Esophagus (tissue), 2 donors: ENCODE measurements around the gene KCNG2. TPM values are rescaled to one million over a fixed set of nuclear protein-coding genes. Genes with fewer than 3 reads are reported as not detected.
"Not testable (repeated sequence)": the region's sequence is repeated elsewhere in the genome, so short reads cannot be mapped to it uniquely, and the experiment has no call there.

Experiments
- H3K27ac ChIP-seq, 2 donors: one replicate each; pipeline ENCODE4 v1.5.1; 2013; ENCODE audit warnings: low read depth in 2 of 2, mild to moderate bottlenecking in 2 of 2, inconsistent platforms in 1 of 2, low read length in 1 of 2, moderate library complexity in 1 of 2
- H3K27me3 ChIP-seq, 2 donors: one replicate each; pipeline ENCODE4 v1.6.1; 2013; ENCODE audit warnings: low read length in 2 of 2, control low read depth in 1 of 2, mild to moderate bottlenecking in 1 of 2; ENCODE audit not compliant: insufficient read depth in 2 of 2, control insufficient read depth in 1 of 2
- H3K36me3 ChIP-seq, 2 donors: one replicate each; pipeline ENCODE4 v1.6.1; 2013; ENCODE audit warnings: low read length in 1 of 2; ENCODE audit not compliant: control insufficient read depth in 2 of 2, insufficient read depth in 2 of 2
- H3K4me1 ChIP-seq, 2 donors: one replicate each; pipeline ENCODE4 v1.6.1; 2013; ENCODE audit warnings: low read length in 1 of 2; ENCODE audit not compliant: control insufficient read depth in 2 of 2, insufficient read depth in 2 of 2
- H3K4me3 ChIP-seq, 2 donors: one replicate each; pipeline ENCODE4 v1.5.1; 2013; ENCODE audit warnings: low read length in 2 of 2, mild to moderate bottlenecking in 2 of 2, low read depth in 1 of 2, moderate library complexity in 1 of 2
- H3K9me3 ChIP-seq, 2 donors: one replicate each; pipeline ENCODE4 v1.6.1; 2013; ENCODE audit warnings: mild to moderate bottlenecking in 2 of 2, low read depth in 1 of 2, low read length in 1 of 2, moderate library complexity in 1 of 2; ENCODE audit not compliant: control insufficient read depth in 2 of 2, insufficient read depth in 1 of 2
- WGBS, 2 donors: extraction: QIAGEN DNeasy Blood & Tissue Kit; methylation state at CpG; one replicate each; pipeline ENCODE4 v1.1.7; 2013; 5-methylcytosine and 5-hydroxymethylcytosine counted together
- polyA plus RNA-seq, 2 donors: library from polyadenylated mRNA; stranded (reverse); fragments of 200-250 nt; gene quantifications; one replicate each; pipeline ENCODE4 v1.2.3, GENCODE V29; 2013
- donor health status: healthy with polysubstance abuse.
- donor health status: Bipolar disorder and iron deficiency.

Gene KCNG2
- polyA plus RNA-seq, 2 donors, result 0.04 TPM; not detected in 1

DNA sequence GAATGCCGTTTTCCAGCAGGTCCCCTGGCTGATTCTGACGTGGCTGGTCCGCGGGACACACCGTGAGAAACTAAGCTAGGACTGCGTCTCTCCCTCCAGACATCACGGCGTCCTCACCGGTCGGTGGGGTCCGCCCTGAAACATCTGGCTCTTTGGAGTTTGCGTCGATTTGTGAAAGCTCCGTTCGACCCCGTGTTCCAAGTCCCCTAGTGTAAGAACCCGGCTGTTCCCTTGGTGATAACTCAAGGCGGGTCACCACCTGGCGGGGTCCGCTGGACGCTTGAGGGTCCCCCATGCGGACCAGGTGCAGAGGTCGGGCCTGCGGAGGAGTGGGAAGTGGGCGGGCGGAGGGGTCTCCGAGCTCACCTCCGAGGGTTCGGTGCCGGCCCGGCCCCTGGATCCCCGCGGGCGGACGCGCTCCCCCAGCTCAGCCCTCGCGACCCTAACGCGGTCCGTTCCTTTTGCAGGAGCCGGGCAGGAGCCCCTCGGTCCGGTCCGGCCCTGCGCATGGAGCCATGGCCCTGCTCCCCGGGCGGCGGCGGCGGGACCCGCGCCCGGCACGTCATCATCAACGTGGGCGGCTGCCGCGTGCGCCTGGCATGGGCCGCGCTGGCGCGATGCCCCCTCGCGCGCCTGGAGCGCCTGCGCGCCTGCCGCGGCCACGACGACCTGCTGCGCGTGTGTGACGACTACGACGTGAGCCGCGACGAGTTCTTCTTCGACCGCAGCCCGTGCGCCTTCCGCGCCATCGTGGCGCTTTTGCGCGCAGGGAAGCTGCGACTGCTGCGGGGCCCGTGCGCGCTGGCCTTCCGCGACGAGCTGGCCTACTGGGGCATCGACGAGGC is 65.6 kb downstream of the KCNG2 start:
- Histone ChIP-seq H3K4me1 (no peaks in the 10 kb centered on the region), H3K9me3 (peaks cover 3 to 5% of the 10 kb centered on the region in 2 donors), H3K4me3 (no peak overlapping the region), H3K27me3 (peaks cover 0 to 3% of the 10 kb centered on the region in 2 donors), H3K27ac (no peak overlapping the region), H3K36me3 (no peaks in the 10 kb centered on the region)
- 69 to 73% methylated on average over 97 to 102 of the region's 102 CpGs for WGBS, 2 donors

DNA sequence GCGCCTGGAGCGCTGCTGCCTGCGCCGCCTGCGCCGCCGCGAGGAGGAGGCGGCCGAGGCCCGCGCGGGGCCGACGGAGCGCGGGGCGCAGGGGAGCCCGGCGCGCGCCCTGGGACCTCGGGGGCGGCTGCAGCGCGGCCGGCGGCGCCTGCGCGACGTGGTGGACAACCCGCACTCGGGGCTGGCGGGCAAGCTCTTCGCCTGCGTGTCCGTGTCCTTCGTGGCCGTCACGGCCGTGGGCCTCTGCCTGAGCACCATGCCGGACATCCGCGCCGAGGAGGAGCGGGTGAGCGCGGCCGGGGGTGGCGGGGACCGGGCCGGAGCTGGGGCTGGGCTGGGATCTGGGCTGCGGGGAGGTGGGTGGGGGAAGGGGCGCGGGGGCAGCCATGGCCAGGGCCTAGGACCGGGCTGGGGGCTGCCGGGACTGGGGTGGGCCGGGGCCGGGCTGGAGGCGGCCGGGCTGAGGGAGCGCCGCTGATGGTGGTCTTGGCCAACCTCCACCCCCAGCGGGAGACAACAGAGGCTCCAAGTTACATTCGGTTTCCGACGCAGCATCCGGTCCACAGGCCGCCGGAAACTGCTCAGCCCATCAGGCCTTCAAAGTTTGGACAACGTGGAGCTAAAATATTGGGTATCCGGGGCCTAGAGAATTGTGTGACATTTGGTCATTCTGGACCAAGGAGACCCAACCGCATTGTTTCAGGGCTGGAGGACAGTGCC is 66.4 kb downstream of the KCNG2 start:
- Histone ChIP-seq H3K4me1 (no peaks in the 10 kb centered on the region), H3K36me3 (no peaks in the 10 kb centered on the region), H3K9me3 (peaks cover 3 to 5% of the 10 kb centered on the region in 2 donors), H3K27ac (no peak overlapping the region), H3K27me3 (peaks cover 0 to 3% of the 10 kb centered on the region in 2 donors), H3K4me3 (no peak overlapping the region)
- WGBS, 2 donors, result 71 to 79% methylated on average over 67 to 74 of the region's 74 CpGs

DNA sequence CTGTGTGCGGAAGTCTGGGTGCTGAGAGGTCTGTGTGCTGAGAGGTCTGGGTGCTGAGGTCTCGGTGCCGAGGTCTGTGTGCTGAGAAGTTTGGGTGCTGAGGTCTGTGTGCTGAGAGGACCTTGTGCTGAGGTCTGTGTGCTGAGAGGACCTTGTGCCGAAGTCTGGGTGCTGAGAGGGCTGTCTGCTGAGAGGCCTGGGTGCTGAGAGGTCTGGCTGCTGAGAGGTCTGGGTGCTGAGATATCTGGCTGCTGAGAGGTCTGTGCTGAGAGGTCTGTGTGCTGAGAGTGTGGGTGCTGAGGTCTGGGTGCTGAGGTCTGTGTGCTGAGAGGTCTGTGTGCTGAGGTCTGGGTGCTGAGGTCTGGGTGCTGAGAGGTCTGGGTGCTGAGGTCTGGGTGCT is 67.2 kb downstream of the KCNG2 start:
- not testable (repeated sequence) for H3K27ac ChIP-seq, H3K36me3 ChIP-seq, H3K27me3 ChIP-seq, H3K4me3 ChIP-seq, H3K4me1 ChIP-seq, H3K9me3 ChIP-seq
- WGBS, 2 donors, result 89 to 91% methylated on average over 4 of the region's 4 CpGs

DNA sequence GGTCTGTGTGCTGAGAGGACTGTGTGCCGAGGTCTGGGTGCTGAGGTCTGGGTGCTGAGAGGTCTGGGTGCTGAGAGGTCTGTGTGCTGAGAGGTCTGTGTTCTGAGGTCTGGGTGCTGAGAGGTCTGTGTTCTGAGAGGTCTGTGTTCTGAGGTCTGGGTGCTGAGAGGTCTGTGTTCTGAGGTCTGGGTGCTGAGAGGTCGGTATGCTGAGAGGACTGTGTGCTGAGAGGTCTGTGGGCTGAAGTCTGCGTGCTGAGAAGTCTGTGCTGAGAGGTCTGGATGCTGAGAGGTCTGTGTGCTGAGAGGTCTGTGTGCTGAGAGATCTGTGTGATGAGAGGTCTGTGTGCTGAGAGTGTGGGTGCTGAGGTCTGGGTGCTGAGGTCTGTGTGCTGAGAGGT is 68.2 kb downstream of the KCNG2 start:
- not testable (repeated sequence) for H3K27me3 ChIP-seq, H3K27ac ChIP-seq, H3K36me3 ChIP-seq, H3K4me3 ChIP-seq, H3K4me1 ChIP-seq, H3K9me3 ChIP-seq
- 54 to 69% methylated on average over 3 of the region's 3 CpGs for WGBS, 2 donors

DNA sequence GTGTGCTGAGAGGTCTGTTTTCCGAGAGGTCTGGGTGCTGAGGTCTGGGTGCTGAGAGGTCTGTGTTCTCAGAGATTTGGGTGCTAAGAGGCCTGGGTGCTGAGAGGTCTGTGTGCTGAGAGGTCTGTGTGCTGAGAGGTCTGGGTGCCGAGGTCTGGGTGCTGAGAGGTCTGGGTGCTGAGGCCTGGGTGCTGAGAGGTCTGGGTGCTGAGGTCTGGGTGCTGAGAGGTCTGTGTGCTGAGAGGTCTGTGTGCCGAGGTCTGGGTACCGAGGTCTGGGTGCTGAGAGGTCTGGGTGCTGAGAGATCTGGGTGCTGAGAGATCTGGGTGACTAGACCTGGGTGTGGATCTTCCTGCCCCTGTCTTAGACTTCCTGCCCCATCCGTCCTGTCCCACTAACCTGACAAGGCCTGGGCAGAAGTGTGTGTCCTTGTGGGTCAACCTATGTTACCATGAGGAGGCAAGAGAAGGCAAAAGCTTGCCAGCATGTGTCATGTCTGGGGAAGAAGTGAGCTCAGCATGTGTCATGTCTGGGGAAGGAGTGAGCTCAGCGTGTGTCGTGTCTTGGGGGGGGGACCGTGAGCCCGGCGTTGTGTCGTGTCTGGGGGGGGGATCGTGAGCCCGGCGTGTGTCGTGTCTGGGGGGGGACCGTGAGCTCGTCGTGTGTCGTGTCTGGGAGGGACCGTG is 69.3 kb downstream of the KCNG2 start:
- Histone ChIP-seq H3K9me3 (peaks cover 3 to 5% of the 10 kb centered on the region in 2 donors), H3K27ac (no peak overlapping the region), H3K4me1 (peaks cover 0 to 2% of the 10 kb centered on the region in 2 donors), H3K27me3 (peaks cover 0 to 3% of the 10 kb centered on the region in 2 donors), H3K4me3 (no peak overlapping the region), H3K36me3 (no peaks in the 10 kb centered on the region)
- 85 to 87% methylated on average over 19 to 20 of the region's 20 CpGs for WGBS, 2 donors

DNA sequence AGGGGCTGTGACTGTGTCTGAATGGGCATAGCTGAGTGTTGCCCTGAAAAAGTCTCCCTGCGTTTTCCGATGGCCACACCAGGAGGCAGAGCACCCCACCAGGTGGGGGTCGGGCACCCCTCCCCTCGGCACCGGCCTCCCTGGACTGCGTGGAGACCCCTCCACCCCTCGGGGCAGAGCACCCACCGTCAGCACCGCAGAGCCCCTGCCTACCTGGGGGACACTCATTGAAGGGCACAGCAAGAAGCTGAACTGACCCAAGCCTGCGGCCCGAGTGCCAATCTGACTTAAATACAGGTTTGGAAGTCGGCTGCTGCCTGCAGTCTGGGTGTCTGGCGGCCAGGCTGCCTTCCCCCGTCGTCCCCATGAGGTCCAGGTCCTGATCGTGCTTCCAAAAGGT is 69.9 kb downstream of the KCNG2 start:
- Histone ChIP-seq H3K27ac (no peak overlapping the region), H3K36me3 (no peaks in the 10 kb centered on the region), H3K4me1 (peaks cover 0 to 2% of the 10 kb centered on the region in 2 donors), H3K27me3 (peaks cover 0 to under 1% of the 10 kb centered on the region in 2 donors), H3K4me3 (no peak overlapping the region), H3K9me3 (peaks cover 3 to 5% of the 10 kb centered on the region in 2 donors)
- WGBS, 2 donors, result 78 to 82% methylated on average over 16 of the region's 16 CpGs

DNA sequence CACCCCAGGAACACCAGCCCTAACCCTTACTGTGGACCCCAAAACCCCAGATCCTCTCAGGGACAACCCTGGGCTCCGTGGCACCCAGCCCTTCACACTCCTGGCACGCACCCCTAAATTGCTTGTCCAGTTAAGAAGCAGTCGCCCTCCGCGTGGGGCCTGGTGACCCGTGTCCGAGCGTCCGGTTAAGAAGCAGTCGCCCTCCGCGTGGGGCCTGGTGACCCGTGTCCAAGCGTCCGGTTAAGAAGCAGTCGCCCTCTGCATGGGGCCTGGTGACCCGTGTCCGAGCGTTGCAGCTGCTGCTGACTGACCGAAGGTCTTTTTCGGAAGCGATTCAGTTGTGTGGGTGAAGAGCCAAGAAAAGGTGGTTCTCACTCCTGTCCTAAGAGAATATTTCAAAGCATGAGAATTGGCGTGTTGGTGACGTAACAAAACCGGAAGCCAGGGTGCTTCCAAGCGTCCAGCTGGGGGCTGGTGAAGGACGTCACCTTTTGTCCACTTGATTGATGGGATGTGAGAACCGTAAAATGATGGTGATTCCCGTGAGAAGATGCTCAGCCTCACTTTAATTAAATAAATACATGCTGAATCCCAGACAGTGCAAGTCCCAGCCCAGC is 70.5 kb downstream of the KCNG2 start:
- Histone ChIP-seq H3K4me3 (no peak overlapping the region), H3K36me3 (no peaks in the 10 kb centered on the region), H3K27me3 (no peaks in the 10 kb centered on the region), H3K27ac (no peak overlapping the region), H3K4me1 (peaks cover 0 to 2% of the 10 kb centered on the region in 2 donors), H3K9me3 (peaks cover 3 to 4% of the 10 kb centered on the region in 2 donors)
- 90 to 91% methylated on average over 29 of the region's 29 CpGs for WGBS, 2 donors

DNA sequence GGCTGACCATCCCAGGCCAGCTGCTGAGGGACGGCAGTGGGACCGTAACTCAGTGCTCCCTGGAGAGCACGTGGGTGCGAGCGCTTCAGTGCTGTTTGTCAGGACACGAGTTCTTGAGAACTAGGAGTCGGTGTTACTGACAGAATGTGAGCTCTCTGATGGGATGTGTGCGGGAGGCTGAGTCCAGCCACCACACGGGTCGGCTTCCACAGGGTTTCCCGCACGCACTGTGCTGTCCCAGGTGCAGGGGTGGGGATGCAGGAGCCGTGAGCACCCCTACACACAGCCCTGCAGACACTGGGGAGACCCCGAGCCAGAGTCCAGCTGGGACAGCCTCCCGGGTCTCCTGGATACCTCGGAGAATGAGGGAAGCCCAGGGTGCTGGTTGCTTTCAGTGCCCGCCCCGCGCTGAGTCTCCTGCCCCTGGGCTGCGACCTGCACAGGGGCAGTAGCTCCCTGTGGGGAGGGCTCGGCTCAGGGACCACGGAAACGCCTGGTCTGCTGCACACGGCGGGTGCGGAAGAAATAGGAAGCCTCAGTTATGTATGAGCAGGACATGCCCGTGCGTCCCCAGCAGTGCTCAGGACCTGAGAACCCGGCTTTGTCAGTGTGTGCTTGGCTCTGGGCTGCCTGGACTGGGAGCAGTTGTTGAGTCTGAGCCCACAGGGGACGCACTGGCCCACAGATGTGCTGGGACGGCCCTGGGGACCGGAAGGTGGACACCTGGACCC is 71.2 kb downstream of the KCNG2 start:
- Histone ChIP-seq H3K27me3 (no peaks in the 10 kb centered on the region), H3K4me1 (peaks cover 0 to 2% of the 10 kb centered on the region in 2 donors), H3K27ac (no peak overlapping the region), H3K36me3 (no peaks in the 10 kb centered on the region), H3K4me3 (no peak overlapping the region), H3K9me3 (no peaks in the 10 kb centered on the region)
- 86 to 91% methylated on average over 32 of the region's 32 CpGs for WGBS, 2 donors
